Epithelial cell of proximal tubule (primary cell): Measurements from ENCODE around the gene MID1. TPM values are rescaled to one million over a fixed set of nuclear protein-coding genes. Genes with fewer than 3 reads are reported as not detected.

Source experiments
- DNase-seq: peaks from one replicate; pipeline ENCODE4 v3.0.0-alpha.2; 2011; ENCODE audit warnings: low read depth
- H3K4me3 ChIP-seq: 2 replicates; pipeline ENCODE4 v1.5.1; 2011; ENCODE audit warnings: low read depth, mild to moderate bottlenecking, low read length
- CTCF ChIP-seq: conservative IDR thresholded peaks from 2 replicates; pipeline ENCODE4 v1.5.1; 2012; ENCODE audit warnings: low read depth, mild to moderate bottlenecking, low read length
- total RNA-seq: library from RNA; depleted of rRNA; stranded (reverse); fragments of >200 nt; gene quantifications from 2 replicates; pipeline ENCODE4 v1.2.3, GENCODE V29; 2015

The MID1 gene
- total RNA-seq, 1 donor from 2014 or later, result 9.7 TPM

DNA sequence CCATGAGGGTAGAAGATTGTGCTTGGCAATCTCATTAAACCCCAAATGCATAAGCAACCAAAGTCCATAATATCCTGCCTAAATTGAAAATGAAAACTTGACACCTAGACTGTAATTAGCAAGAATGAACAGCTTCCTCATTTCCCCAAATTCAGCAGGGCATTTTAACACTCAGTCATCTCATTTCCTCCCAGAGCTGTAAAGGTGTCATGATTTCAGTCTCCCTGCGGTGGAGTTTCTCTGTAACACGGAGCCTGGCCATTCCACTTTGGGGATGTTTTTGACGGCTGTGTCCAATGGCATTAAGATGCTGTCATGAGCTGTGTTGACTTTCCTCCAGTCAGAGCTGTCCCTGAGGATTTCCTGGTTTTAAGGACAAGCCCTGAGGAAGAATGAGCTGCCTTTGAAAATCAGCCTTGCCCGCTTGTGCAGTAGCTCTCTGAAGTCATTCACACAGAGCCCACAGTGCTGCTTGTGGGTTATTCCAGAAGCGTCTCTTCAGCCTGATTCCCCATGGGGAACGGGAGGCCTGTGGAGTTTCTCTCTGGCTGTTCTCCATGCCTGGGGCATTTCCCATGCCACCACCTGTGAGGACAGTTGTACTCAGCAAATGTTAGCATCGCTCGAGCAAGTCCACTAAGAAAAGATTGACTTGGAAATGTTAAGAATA is 187.0 kb downstream of the MID1 start:
- H3K4me3 ChIP-seq, result no peak overlapping the region
- DNase-seq, result no peak
- no peak for TF ChIP-seq CTCF

- no peak for DNase-seq
- H3K4me3 ChIP-seq, result no peak overlapping the region
- TF ChIP-seq CTCF, result no peak
Measured at GRCh38 chrX:10429908-10430307, 190.5 kb downstream of the MID1 start.

- H3K4me3 ChIP-seq, result no peak overlapping the region
- TF ChIP-seq CTCF, result no peak
- no peak for DNase-seq
Measured at GRCh38 chrX:10427249-10427648, 193.1 kb downstream of the MID1 start.

GRCh38 chrX:10423716-10424115 is 196.7 kb downstream of the MID1 start:
- no peak for DNase-seq
- no peak for TF ChIP-seq CTCF
- H3K4me3 ChIP-seq, result no peak overlapping the region

DNA sequence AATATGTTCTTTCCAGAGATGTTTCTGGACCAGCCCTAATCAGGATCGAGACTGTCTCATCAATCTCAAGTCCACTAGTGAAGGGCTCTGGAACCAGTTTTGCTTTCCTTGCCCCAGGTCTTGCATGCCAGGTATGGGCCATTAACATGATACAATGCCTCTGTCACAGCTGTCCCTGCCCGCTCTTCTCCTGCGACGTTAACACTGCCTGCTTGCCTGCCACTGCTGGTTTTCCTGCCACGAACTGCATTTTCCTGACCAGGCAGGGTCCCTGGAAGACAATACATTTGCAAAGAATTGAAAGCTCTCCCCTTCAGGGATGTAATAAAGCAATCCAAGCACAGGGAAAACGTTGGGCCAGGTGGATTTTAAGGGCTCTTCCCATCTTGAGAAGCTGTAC is 200.3 kb downstream of the MID1 start:
- TF ChIP-seq CTCF, result no peak
- DNase-seq, result no peak
- H3K4me3 ChIP-seq, result no peak overlapping the region

GRCh38 chrX:10416424-10416823 is 204.0 kb downstream of the MID1 start:
- TF ChIP-seq CTCF, result no peak
- DNase-seq, result no peak
- no peak overlapping the region for H3K4me3 ChIP-seq

GRCh38 chrX:10415306-10416001 is 204.9 kb downstream of the MID1 start:
- TF ChIP-seq CTCF, result no peak
- no peak for DNase-seq
- H3K4me3 ChIP-seq, result no peak overlapping the region
